H54 (cell line): Measurements from ENCODE around the gene CAMK2N1.
"Not testable (repeated sequence)": the region's sequence is repeated elsewhere in the genome, so short reads cannot be mapped to it uniquely, and the experiment has no call there.

Experiments
- DNase-seq: peaks from one replicate; pipeline ENCODE4 v3.0.0; 2011; ENCODE audit warnings: low spot score, mixed read lengths; ENCODE audit not compliant: insufficient read length
- FAIRE-seq: peaks from 3 replicates; lab custom pipeline; 2011; peaks lifted over from hg19 to GRCh38; lab: Jason Lieb, UNC
- POLR2A ChIP-seq: IDR thresholded peaks from 2 replicates; pipeline ENCODE4 v1.6.1; 2011; ENCODE audit warnings: low read depth, mild to moderate bottlenecking, low read length

CAMK2N1 gene

GRCh38 chr1:20507564-20508410, 21.8 kb upstream of the CAMK2N1 start, which contains the start of gene MUL1:
MUL1 (minus strand) TSS chr1:20508151; CDS start chr1:20508024, 127 bp downstream.
- FAIRE-seq, result peak; percentile 89
- peak; percentile 12; the same call in 1 of the 2 replicates for TF ChIP-seq POLR2A
- peak; percentile 74 for DNase-seq

- DNase-seq, result no peak
- FAIRE-seq, result peak; percentile 52
- no peak for TF ChIP-seq POLR2A
These were observed 21.2 kb upstream of the CAMK2N1 start for GRCh38 chr1:20507248-20507563.

- no peak for TF ChIP-seq POLR2A
- DNase-seq (no peak), FAIRE-seq (no peak)
These were observed 19.5 kb upstream of the CAMK2N1 start for GRCh38 chr1:20505488-20505887.

GRCh38 chr1:20500716-20501115, 14.7 kb upstream of the CAMK2N1 start:
- no peak for FAIRE-seq
- no peak for TF ChIP-seq POLR2A
- DNase-seq, result no peak

- DNase-seq (no peak), FAIRE-seq (no peak)
- TF ChIP-seq POLR2A, result no peak
These were observed 13.7 kb upstream of the CAMK2N1 start for GRCh38 chr1:20499718-20500117.

- TF ChIP-seq POLR2A, result no peak
- DNase-seq (no peak), FAIRE-seq (no peak)
These were observed 13.1 kb upstream of the CAMK2N1 start for GRCh38 chr1:20499105-20499504.

GRCh38 chr1:20498116-20498515, 12.1 kb upstream of the CAMK2N1 start:
- TF ChIP-seq POLR2A, result no peak
- FAIRE-seq (no peak), DNase-seq (no peak)

GRCh38 chr1:20497506-20497905, 11.5 kb upstream of the CAMK2N1 start:
- no peak for DNase-seq
- no peak for TF ChIP-seq POLR2A
- FAIRE-seq, result no peak

GRCh38 chr1:20496725-20497383, 10.8 kb upstream of the CAMK2N1 start:
- not testable (repeated sequence) for DNase-seq, FAIRE-seq

- FAIRE-seq (no peak), DNase-seq (no peak)
- no peak for TF ChIP-seq POLR2A
These were observed 10.2 kb upstream of the CAMK2N1 start for GRCh38 chr1:20496241-20496661.

- DNase-seq (no peak), FAIRE-seq (no peak)
- no peak for TF ChIP-seq POLR2A
These were observed 9.7 kb upstream of the CAMK2N1 start for GRCh38 chr1:20495661-20496060.

- DNase-seq, result no peak
- peak; percentile 61 for FAIRE-seq
These were observed 8.8 kb upstream of the CAMK2N1 start for GRCh38 chr1:20494609-20495311.

GRCh38 chr1:20493839-20494608, 8.0 kb upstream of the CAMK2N1 start:
- DNase-seq, result no peak
- no peak for TF ChIP-seq POLR2A
- FAIRE-seq, result peak; percentile 74

More at GRCh38 chr1:20494609-20495311, 8.8 kb upstream of the CAMK2N1 start:
- TF ChIP-seq POLR2A, result no peak

- DNase-seq (no peak), FAIRE-seq (no peak)
- TF ChIP-seq POLR2A, result no peak
These were observed 7.3 kb upstream of the CAMK2N1 start for GRCh38 chr1:20493309-20493708.
